ENCODE data around the gene PCBP3. TPM values are rescaled to one million over a fixed set of nuclear protein-coding genes. Genes with fewer than 3 reads are reported as not detected.

PCBP3 gene
- total and polyA plus RNA-seq, 2 of the 8 experiments (the other 6 are each of a cell fraction or from before 2014, with no cell fraction given) = 3.5 to 6.3 TPM

GRCh38 chr21:45790427-45790826, 146.9 kb downstream of the PCBP3 start:
- Histone ChIP-seq H4K8ac (ENCODE audit: extremely low read depth, insufficient read depth, low read length) (no peak overlapping the region), H4K20me1 (replicated peaks in 1 of 2; ENCODE audit: control insufficient read depth in 1 of 2, insufficient read depth in 2 of 2, low read length in 2 of 2) (no peaks in the 10 kb centered on the region), H3K4me3 (ENCODE audit: extremely low read depth in 1 of 4, insufficient read depth in 2 of 4, low read depth in 3 of 4, low read length in 4 of 4) (no peak overlapping the region), H3K9me3 (ENCODE audit: insufficient read depth in 2 of 2, low read depth in 1 of 2, low read length in 1 of 2) (peaks cover 0 to 3% of the 10 kb centered on the region in 2 experiments; a peak in 1 of 4 replicates), H2BK12ac (ENCODE audit: low read depth, low read length) (no peak overlapping the region), H3K79me2 (ENCODE audit: control insufficient read depth in 1 of 2, insufficient read depth in 2 of 2, low read length in 2 of 2) (no peaks in the 10 kb centered on the region), H3K27me3 (replicated peaks in 1 of 4; ENCODE audit: control insufficient read depth in 3 of 4, extremely low read depth in 1 of 4, insufficient read depth in 3 of 4, low read length in 3 of 4) (no peaks in the 10 kb centered on the region), H4K91ac (replicated peaks; ENCODE audit: insufficient read length, low read length) (no peak overlapping the region), H2AK5ac (ENCODE audit: low read depth, low read length) (no peak overlapping the region), H3K79me1 (ENCODE audit: low read depth, low read length) (no peaks in the 10 kb centered on the region), H3K23me2 (ENCODE audit: low read depth, low read length) (no peaks in the 10 kb centered on the region), H3K9ac (replicated peaks in 1 of 4; ENCODE audit: extremely low read depth in 1 of 4, low read depth in 3 of 4, low read length in 3 of 4) (no peak overlapping the region), H3K36me3 (ENCODE audit: control insufficient read depth in 2 of 4, insufficient read depth in 4 of 4, low read length in 3 of 4) (no peaks in the 10 kb centered on the region), H4K5ac (ENCODE audit: insufficient read length, low read depth, low read length) (no peak overlapping the region), H2BK5ac (ENCODE audit: low read depth, low read length) (no peak overlapping the region), H3K27ac (ENCODE audit: low read depth, low read length) (no peak overlapping the region), H2AFZ (ENCODE audit: low read length) (no peak overlapping the region), H3K14ac (ENCODE audit: insufficient read length) (no peak overlapping the region), H3K4me2 (ENCODE audit: insufficient read depth in 1 of 2, low read depth in 2 of 2, low read length in 2 of 2) (no peak overlapping the region), H3K56ac (replicated peaks; ENCODE audit: insufficient read length, low read depth, low read length) (no peak overlapping the region), H2BK15ac (ENCODE audit: low read length) (no peak overlapping the region), H3K4me1 (replicated peaks in 1 of 4; ENCODE audit: control insufficient read depth in 3 of 4, insufficient read depth in 4 of 4, low read length in 3 of 4) (no peaks in the 10 kb centered on the region; a peak in 1 of 7 replicates), H2BK120ac (replicated peaks; ENCODE audit: low read depth, low read length) (no peak overlapping the region), H2BK20ac (ENCODE audit: low read length) (no peak overlapping the region), H3K4ac (replicated peaks; ENCODE audit: insufficient read length, low read depth, low read length) (no peak overlapping the region), H3K18ac (ENCODE audit: extremely low read depth, low read length) (no peak overlapping the region), H3K23ac (ENCODE audit: insufficient read length) (no peak overlapping the region)
- 84% methylated on average over 7 of the region's 7 CpGs; no CpG with 5 or more reads in 1 of the 2 experiments for WGBS, 2 experiments (ENCODE audit: extremely low coverage in 1 of 2, insufficient coverage in 1 of 2, insufficient read length in 1 of 2, insufficient replicate concordance in 2 of 2, low coverage in 1 of 2, low lambda C conversion rate in 2 of 2, missing lambda C conversion rate in 1 of 2)
- no peak for DNase-seq (ENCODE audit: low read depth in 1 of 2, low spot score in 2 of 2)
- CTCF ChIA-PET (ENCODE audit: partially characterized antibody) = no interaction called here
- no peak for FAIRE-seq
- POLR2A ChIA-PET (ENCODE audit: partially characterized antibody) = no interaction called here
- TF ChIP-seq CBX5 (IDR thresholded peaks at IDR 0.05; ENCODE audit: low read depth, low read length) (no peak), KDM1A (IDR thresholded peaks at IDR 0.05; ENCODE audit: borderline replicate concordance, low read length) (no peak), RFX5 (IDR thresholded peaks at IDR 0.05; ENCODE audit: borderline replicate concordance, low read depth, low read length) (no peak), NANOG (IDR thresholded peaks at IDR 0.05; ENCODE audit: insufficient read depth, low read depth, low read length, poor library complexity, severe bottlenecking) (no peak), BACH1 (IDR thresholded peaks at IDR 0.05; ENCODE audit: low read length) (no peak), SIX5 (IDR thresholded peaks at IDR 0.05; ENCODE audit: low read depth, low read length) (no peak), PHF8 (conservative IDR thresholded peaks at IDR 0.05; ENCODE audit: low read depth, low read length) (no peak), TBP (IDR thresholded peaks at IDR 0.05; ENCODE audit: low read depth, low read length) (no peak), SAP30 (IDR thresholded peaks at IDR 0.05; ENCODE audit: insufficient read depth, insufficient replicate concordance, low read length) (no peak), TCF12 (IDR thresholded peaks at IDR 0.05; ENCODE audit: low read depth, low read length) (no peak), SIN3A (conservative IDR thresholded peaks at IDR 0.05 in 1 of 2, IDR thresholded peaks at IDR 0.05 in 1 of 2; ENCODE audit: low read depth in 1 of 2, low read length in 2 of 2) (no peak), RBBP5 (IDR thresholded peaks at IDR 0.05; ENCODE audit: borderline replicate concordance, low read depth, low read length) (no peak), SP2 (IDR thresholded peaks at IDR 0.05; ENCODE audit: low read length) (no peak), ATF3 (IDR thresholded peaks at IDR 0.05; ENCODE audit: insufficient read depth, low read depth, low read length) (no peak)
